Stimulated activated CD4-positive, alpha-beta T cell treated with anti-CD3 and anti-CD28 coated beads, Interleukin-15, amount 100 ng/mL, for 1 hour (primary cell): ENCODE data around the gene CPA5.
"Not testable (repeated sequence)": the region's sequence is repeated elsewhere in the genome, so short reads cannot be mapped to it uniquely, and the experiment has no call there.

Experiments used
- DNase-seq, 2 donors: peaks; one replicate each; pipeline ENCODE4 v3.0.0-alpha.2; 2020; ENCODE audit warnings: low read depth in 1 of 2, low spot score in 1 of 2

CPA5 gene, protein sequence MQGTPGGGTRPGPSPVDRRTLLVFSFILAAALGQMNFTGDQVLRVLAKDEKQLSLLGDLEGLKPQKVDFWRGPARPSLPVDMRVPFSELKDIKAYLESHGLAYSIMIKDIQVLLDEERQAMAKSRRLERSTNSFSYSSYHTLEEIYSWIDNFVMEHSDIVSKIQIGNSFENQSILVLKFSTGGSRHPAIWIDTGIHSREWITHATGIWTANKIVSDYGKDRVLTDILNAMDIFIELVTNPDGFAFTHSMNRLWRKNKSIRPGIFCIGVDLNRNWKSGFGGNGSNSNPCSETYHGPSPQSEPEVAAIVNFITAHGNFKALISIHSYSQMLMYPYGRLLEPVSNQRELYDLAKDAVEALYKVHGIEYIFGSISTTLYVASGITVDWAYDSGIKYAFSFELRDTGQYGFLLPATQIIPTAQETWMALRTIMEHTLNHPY

DNA sequence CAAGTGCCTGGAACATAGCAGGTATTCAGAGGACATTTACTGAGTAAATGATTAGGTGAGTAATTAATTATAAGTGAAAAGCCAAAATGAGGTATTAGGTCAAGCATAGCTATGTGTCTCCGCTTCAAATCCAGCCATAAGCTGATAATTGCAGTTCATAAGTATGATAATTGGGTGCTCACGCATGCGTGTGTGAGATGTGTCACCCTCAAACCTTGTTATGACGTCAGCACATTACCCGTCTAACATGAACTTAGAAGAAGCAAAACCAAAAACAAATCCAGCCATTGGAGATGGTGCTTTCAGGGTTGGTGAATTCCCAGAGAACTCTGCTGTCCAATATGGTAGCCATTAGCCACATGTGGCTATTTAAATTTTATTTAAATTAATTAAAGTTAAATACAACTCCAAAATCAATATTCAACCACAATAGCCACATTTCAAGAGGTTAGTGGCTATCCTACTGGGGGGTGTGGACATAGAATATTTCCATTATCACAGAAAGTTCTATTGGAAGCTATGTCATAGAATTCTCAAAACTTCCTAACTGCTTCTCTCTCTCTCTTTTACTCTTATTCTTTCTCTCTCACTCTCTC lies at the start of gene CPA5:
Gene CPA5 (plus strand): TSS at position 546 of the 596 bp plus-strand sequence. CDS start 1,670 bp downstream, outside the sequence.
- DNase-seq, result no peak

DNA sequence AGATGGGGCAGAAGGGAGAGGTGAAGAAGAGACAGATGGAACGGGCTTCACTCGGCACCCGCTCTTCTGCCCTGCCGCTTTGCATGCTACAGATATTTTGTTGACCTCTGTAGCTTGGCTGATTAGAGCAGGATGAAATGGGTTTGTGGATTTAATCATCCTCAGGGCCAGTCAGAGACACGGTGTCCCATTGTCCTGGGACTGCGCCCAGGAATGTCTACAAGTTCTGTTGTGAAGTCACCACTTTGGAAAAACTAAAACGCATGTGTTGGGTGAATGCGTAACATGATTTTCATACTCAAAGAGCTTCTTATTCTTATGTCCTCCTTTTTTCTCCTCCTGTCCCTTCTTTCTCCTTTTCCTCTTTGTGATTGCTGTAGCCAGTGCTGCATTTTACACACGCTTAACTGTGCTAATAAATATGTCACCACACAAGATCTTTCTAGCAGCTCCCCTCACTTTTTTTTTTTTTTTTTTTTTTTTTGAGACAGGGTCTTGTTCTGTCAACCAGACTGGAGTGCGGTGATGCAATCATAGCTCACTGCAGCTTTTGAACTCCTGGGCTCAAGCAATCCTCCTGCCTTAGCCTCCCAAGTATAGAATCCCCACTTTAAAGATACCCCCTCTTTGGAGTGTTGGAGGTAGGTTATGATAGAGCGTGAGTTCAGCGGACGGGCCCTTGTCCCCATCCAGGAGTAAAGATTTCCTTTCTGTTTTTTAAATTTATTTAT lies 48.2 kb upstream of the CPA5 start:
- no peak for DNase-seq

GRCh38 chr7:130297628-130298543 lies 46.7 kb upstream of the CPA5 start:
- DNase-seq, result no peak

DNA sequence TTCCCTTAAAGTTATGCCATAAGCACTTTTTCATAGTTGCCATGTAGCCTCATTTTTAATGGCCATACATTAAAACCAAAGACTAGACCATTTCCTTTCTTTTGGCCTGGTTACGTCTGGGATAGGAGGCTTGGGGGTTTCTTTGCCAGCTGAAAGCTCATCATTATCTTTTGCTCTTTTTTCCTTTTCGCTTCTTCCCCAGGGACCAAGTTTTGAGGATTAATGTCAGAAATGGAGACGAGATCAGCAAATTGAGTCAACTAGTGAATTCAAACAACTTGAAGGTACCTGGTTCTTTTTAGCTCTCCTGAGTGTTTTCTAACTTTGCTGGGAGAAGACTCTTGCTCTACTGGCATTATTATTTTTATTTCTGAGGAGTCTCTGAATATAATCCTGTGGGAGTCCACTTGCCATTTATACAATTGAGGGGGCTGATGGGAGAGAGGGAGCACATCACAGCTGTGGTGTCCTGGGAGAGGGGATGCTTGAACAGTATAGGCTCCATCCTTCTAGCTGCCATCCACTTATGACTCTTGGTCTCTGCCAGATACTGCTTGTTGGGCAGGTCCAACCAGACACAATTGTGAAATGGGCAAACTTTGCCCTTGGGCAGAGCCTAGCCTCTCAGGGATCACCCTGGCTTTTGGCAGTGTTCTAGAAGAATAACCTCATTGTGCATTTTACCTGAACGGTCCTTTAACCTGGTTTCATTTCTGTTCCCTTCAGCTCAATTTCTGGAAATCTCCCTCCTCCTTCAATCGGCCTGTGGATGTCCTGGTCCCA lies 45.9 kb upstream of the CPA5 start:
- DNase-seq, result no peak

DNA sequence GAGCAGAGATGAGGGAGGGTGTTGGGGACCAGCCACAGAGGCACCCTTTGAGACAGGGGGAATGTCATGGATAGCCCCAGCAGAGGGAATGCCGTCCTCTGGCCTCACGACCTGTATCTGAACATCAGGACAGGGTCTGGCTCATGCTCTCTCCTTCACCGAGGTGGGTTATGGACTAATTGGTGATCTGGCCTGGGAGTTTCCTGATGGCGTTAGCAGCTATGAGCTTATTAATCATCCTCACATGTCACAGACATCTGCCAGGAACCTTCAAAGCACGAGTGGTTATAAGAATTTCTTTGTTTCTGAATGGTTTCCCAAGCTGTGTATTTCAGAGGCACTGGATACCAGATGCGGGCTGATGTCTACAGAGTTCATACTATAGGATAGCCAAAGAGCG lies 44.8 kb upstream of the CPA5 start:
- DNase-seq, result no peak

DNA sequence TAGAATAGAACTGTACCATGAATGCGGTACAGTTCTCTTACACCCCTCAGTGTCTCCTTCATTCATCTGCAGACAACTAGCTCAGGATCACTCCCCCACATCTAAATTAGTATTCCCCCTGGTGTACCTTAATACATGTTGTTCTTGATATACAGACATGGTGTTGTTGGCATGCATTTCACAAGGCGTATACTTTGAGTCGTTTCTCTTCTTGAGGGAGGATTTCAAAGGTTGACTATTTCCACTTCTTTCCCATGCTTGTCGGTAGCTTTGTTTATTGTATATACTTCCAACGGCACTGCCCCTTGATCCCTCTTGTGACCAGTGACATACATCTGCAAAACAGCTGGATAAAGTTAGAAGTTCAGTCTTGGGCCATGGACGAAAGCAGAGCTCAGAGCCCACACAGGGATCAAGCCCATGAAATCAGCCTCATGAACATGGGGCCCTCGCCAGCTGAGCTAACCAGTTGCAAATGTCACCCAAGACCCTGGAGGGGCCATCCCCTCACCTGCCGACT lies 43.1 kb upstream of the CPA5 start:
- DNase-seq, result no peak

- no peak for DNase-seq
Observed at GRCh38 chr7:130302649-130303048, 42.0 kb upstream of the CPA5 start.

- no peak for DNase-seq
Observed at GRCh38 chr7:130303127-130303526, 41.5 kb upstream of the CPA5 start.

DNA sequence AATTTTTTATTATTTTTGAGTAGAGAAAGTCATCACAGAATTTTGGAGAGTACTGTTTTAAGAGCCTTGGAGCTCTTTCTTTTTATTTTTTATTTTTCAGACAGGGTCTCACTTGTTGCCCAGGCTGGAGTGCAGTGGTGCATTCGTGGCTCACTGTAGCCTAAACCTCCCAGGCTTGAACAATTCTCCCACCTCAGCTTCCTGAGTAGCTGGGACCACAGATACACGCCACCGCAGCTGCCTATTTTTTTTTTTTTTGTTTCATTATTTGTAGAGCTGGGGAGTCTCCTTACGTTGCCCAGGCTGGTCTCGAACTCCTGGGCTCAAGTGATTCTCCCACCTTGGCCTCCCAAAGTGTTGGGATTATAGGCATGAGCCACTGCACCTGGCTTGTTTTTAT lies 41.1 kb upstream of the CPA5 start:
- no peak for DNase-seq

- DNase-seq, result no peak
Observed at GRCh38 chr7:130303982-130304381, 40.6 kb upstream of the CPA5 start.

- no peak for DNase-seq
Observed at GRCh38 chr7:130304878-130305277, 39.7 kb upstream of the CPA5 start.

GRCh38 chr7:130305433-130306042 lies 39.1 kb upstream of the CPA5 start:
- DNase-seq, result no peak

- DNase-seq, result no peak
Observed at GRCh38 chr7:130309986-130310385, 34.6 kb upstream of the CPA5 start.

DNA sequence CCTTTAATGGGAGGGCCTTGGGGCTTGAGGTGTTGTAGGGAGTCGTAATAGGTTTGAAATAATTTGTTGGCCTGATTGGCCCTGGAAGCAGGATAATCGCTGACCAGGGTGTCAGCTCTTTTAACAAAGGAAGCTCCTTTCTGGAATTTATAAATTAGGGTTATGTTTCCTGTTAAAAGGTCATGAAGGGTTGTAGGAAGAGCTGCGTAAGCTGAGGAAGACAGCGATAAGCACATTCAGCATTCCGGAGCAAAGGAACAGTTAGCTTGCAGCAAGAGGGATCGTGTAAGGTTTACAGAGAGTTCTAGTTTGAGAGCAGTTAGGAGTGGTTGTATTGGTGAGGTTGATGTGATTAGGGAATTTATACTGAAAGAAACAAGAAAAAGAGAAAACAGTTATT lies 30.3 kb upstream of the CPA5 start:
- DNase-seq, result no peak

DNA sequence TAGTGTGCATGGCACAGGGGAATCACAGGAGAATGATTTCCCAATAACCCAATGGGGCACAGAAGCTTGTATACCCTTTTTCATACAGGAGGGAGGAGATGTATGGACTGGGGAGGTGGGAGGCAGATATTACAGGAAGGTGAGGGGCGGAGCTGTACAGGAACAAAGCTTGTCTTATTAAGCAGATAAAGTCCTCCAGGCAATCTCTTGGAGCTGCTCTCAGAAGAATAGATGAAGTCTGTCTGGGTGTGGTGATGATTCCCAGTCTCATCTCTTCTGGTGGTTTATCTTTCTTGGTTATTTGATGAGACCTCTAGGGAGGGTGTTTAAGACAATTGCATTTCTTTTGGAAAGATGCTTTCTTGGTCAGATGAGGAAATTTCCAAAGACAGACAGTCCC lies 25.1 kb upstream of the CPA5 start:
- DNase-seq, result no peak

GRCh38 chr7:130321542-130322229 lies 22.9 kb upstream of the CPA5 start:
- DNase-seq, result not testable (repeated sequence)

DNA sequence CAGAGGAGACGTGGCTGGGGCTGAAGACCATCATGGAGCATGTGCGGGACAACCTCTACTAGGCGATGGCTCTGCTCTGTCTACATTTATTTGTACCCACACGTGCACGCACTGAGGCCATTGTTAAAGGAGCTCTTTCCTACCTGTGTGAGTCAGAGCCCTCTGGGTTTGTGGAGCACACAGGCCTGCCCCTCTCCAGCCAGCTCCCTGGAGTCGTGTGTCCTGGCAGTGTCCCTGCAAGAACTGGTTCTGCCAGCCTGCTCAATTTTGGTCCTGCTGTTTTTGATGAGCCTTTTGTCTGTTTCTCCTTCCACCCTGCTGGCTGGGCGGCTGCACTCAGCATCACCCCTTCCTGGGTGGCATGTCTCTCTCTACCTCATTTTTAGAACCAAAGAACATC lies 22.0 kb upstream of the CPA5 start:
- DNase-seq, result no peak

DNA sequence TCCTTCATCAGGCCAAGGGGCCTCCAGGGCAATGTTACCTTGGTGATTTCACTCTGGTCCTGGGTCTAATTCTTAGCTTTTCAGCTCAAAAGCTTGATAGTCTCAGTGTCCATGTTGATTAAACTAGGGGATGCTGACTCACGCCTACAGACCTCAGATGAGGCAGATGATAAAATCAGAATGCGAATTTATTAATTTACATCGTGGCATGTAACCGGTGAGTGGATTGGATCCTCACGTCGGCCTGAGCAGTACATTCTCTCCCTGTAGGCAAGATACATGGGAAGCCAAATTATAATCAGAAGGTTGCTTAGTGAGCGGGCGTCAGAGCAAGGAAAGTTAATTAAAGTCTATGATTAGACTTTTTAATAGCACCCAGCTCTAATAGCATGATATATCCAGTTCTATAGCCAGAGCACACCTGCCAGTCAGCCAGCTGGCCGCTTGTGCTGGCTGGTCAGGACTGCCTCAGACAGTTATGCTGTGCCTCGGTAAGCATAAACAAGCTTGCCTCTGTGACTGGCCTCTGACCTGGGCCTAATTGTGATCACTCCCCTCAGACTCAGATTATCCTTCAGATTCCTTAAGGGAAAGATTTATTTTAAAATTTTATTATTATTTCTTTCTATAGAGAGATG lies 20.2 kb upstream of the CPA5 start:
- no peak for DNase-seq

DNA sequence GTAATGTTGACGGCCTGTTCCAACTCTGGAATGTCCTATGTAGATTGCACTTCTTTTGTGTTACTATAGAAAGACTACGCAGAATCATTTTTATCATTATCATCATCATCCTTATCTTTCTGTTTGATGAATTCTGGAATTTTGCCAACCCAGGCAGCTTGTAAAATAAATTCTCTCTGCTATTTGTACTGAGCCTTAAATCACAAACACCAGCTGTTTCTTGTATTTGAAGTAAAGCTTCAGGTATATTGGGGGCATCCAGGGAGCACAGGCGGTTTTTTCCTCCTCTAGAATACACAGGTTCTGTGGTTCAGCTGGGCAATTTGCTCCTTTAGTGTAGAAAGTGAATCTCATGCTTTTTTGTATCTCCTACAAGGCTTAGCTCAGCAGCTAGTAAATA lies 14.9 kb upstream of the CPA5 start:
- DNase-seq, result no peak
